Fibroblast of the conjunctiva (primary cell): ENCODE data around the gene DDA1.
A peak's percentile ranks its signal among the peaks of the same experiment; 100 is the strongest.
"Not testable (repeated sequence)": the region's sequence is repeated elsewhere in the genome, so short reads cannot be mapped to it uniquely, and the experiment has no call there.

Experiments
- DNase-seq: peaks from one replicate; pipeline ENCODE4 v3.0.0-alpha.2; 2010; ENCODE audit warnings: low read depth

The DDA1 gene

DNA sequence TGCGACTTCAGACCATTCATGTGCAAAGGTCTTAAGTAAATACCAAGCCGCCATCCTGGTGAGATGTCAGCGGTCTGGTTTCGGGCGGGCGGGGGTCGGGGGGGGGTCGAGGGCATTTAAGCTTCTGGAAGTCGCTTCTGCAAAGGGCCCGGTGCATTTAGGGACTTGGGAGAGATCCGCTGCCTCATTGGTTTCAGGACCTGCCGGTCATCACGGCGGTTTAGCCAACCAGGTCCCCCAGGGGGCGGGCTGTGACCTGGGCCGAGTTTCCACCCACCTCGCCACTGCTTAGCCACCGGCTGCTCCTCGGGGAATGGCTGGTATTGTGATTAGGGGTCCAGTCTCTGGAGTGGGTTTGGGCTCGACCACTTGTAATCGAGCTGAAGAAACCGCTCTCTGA, 19.9 kb upstream of the DDA1 start:
- peak; percentile 67 for DNase-seq

- DNase-seq: peak; percentile 83
Measured at GRCh38 chr19:17292301-17293074, 16.9 kb upstream of the DDA1 start.

DNA sequence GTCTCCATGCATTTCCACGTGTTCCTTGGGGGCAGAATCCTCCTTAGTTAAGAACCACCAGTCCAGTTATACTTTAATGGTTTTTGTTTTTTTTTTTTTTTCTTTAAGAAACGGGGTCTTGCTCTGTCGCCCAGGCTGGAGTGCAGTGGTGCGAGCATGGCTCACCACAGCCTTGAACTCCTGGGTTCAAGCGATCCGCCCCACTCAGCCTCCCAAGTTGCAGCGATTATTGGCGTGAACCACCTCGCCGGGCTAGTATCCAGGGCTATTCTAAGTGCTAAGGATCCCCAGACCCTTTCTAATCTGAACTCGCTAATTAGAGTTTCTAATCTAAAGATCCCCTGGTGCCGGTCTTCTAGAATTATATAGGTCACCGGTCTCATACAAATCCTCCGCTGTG, 15.8 kb upstream of the DDA1 start:
- DNase-seq: no peak

- no peak for DNase-seq
Measured at GRCh38 chr19:17294051-17294891, 15.1 kb upstream of the DDA1 start.

DNA sequence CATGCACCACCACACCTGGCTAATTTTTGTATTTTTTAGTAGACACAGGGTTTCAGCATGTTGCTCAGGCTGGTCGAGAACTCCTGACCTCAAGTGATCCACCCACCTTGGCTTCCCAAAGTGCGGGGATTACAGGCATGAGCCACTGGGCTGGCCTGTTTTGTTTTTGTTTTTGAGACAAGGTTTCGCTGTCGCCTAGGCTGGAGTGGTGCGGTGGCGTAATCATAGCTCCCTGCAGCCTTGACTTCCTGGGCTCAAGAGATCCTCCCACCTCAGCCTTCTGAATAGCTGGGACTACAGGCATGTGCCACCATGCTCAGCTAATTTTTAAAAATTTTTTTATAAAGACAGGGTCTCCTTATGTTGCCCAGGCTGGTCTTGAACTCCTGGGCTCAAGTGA, 13.8 kb upstream of the DDA1 start:
- DNase-seq: not testable (repeated sequence)

DNA sequence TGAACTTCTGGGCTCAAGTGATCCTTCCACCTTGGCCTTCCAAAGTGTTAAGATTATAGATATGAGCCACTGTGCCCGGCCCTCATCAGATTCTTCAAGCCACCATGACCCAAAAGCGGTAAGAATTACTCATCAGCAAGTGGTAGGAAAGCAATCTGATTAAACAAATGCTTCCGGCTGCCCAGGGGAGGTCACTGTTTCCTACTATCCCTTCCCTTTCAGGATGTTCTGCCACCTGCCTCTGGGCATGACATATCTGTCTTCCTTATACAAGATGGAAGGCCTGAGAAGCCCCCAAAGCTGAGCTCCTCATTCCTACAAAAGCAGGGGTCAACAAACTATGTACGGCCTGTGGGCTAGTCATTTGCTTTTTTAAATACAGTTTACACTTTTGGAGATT, 13.1 kb upstream of the DDA1 start:
- no peak for DNase-seq

DNA sequence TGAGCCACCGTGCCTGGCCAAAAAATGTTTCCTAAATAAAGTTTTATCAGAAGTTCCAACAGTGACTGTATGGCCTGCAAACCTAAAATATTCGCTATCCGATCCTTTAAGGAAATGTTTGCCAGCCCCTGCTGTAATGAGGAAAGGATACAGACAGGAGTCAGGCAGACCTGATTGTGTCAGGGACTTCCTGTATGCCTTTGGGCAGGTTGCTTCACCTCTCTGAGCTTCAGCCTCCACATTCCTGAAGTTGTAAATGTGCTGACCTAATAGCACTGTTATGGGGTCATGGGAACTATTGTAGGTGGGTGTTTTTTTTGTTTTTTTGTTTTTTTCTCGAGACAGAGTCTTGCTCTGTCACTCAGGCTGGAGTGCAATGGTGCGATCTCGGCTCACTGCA, 12.4 kb upstream of the DDA1 start:
- no peak for DNase-seq

DNA sequence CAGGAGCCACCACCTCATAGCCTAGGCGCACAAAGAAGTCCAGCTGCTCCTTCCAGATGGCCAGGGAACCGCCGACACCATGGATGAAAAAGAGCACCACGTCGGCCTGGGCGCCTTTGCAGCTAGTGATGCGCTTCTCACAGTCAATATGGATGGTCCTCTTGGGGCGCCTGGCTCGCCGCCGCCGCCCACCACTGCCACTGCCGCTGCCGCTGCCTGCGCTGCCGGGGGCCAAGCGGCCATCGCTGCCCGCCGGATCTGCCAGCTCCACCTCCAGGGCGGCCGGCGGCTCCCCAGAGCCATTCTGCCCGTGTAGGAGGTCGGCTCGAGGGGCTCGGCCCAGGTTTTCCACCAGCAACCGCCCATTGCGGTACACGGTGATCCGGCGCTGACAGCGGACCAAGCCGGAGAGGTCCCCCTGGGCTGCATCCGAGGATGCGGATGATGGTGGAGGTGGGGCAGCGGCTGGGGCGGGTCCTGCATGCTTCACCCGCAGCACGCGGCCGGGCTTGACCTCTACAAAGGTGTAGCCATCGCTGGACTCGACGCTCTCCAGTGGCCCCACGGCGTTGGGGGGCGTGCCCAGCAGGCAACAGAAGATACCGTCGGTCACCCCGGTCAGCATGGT, 8.3 kb upstream of the DDA1 start:
- no peak for DNase-seq

GRCh38 chr19:17302391-17303166, 6.8 kb upstream of the DDA1 start:
- no peak for DNase-seq

DNA sequence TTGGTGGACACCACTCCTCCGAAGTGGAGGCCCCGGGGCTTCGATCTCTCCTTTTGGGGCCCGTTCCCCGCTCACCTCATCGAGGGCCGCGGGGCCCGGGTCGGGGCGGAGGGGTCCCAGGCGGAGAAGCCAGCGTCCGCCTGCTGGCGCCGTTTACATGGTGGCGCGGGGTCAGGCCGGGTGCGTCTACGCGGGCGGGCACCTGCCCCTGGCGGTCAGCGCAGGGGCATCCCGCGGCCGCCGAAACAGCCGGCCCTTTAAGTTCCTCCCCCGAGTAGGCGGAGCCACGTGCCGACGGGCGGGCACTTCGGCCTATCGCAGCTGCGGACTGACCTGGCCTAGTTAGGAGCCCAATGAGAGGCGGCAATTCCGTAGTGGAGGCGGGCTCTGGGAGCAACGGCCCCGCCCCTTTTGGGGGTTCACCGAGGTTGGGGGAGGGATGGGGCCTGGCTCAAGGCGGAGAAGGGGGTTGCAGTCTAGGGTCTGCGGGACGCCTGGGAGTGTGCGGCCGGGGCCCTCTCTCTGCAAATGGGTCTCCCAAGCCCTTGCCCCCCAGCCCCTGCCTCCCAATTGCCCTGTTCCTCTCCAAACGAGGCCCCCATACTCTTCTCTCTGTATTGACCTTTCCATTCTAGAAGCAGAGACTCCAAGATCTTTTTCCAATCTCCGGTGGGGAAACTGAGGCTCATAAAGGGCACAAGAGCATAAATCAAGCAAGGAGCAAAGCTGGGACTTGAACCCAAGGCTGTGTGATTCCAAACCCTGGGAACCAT, 6.0 kb upstream of the DDA1 start, which contains the start of gene ABHD8:
TSS of gene ABHD8 (minus strand) at position 259 of the 773 bp plus-strand sequence. CDS start 1,809 bp downstream, outside the sequence.
- DNase-seq: peak; percentile 92

- no peak for DNase-seq
Measured at GRCh38 chr19:17303940-17304267, 5.5 kb upstream of the DDA1 start.

DNA sequence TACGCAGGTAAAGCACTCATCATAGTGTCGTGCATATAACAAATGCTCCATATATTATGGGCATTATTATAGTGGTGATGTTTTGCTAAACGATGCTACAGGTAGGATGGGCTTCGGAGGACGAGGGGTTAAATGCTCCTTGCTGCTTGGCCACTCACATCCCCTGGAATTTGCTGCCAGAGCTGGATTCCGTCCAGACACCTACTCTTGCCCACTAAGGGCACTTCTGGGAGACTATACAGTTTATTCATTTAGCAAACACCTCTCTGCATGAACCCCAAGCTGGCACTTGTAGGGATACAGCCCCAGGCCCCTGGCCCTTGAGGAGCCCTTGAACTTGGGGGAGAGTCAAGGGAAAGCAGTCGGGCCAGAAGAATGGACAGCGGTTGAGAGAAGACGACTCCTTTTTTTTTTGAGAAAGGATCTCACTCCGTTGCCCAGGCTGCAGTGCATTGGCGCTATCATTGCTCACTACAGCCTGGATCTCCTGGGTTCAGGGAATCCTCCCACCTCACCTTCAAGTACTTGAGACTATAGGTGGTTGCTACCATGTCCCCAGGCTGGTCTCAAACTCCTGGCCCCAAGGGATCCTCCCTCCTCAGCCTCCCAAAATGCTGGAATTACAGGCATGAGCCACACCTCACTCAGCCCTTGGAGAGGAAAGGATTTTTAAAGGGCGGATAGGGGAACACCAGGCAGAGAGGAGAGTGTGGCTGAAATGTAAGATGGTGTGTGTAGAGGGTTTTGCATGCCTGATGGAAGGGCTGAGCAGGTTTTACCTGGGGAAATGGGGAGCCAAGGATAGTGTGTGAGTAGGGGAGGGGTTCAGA, 4.8 kb upstream of the DDA1 start:
- DNase-seq: no peak

DNA sequence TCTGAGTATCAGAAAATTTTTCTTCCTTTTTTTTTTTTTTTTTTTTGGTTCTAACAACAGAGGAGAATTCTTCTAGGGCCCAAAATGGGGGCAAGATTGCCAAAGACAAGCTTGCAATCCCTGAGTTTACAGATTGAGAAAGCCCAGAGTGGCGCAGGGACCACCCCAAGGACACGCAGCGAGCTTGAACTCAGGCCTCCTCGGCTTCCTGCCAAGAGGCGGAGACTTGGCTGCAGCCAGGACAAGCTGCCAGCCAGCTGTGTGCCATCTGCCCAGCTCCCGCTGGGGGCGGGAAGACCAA, 4.2 kb upstream of the DDA1 start:
- DNase-seq: no peak

DNA sequence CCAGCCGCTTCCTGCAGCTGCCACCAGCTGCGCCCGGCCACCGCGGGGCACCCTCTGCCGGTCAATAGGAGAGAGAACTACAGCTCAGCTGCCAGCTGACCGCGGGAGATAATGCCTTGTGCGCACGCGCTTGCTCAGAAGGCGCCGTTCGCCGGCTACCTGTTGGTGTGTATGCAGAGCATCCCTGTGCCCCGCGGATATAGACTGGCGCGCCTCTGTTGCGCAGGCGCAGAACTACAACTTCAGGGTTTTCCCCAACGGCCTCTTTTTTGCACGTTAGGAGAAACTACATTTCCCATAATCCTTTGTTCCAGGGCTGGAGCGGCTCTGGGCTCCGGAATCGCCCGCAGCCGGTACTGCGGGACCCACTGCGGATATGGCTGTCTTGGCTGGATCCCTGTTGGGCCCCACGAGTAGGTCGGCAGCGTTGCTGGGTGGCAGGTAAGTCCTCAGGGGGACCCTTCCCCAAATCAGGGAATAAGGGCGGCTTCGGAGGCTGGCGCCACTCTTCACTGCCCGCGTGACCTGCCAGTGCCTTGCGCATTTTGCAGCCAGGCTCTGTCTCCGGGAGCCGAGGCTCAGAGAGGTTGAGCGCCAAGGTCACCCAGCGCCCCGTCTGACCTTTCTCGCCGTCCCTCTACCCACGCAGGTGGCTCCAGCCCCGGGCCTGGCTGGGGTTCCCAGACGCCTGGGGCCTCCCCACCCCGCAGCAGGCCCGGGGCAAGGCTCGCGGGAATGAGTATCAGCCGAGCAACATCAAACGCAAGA, 3.7 kb upstream of the DDA1 start, which contains the start of gene MRPL34:
TSS of gene MRPL34 (plus strand) at position 356 of the 768 bp plus-strand sequence. CDS start at position 377, 21 bp downstream.
- DNase-seq: peak; percentile 99

DNA sequence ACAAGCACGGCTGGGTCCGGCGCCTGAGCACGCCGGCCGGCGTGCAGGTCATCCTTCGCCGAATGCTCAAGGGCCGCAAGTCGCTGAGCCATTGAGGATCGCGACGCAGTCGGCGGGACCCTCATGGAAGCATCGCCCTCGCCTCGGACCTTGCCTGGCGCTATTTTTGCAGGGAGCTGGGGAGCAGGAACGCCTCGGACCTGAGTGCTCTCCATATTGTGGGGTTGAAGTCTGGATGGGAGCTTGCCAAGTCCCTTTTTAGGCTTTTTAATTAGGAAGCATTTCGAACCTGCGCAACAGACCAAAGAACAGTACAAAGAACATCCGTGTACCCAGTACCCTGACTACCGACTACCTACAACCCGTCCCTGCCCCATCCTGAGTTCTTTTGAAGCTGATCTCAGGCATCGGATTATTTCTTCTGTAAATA, 3.1 kb upstream of the DDA1 start:
- no peak for DNase-seq

DNA sequence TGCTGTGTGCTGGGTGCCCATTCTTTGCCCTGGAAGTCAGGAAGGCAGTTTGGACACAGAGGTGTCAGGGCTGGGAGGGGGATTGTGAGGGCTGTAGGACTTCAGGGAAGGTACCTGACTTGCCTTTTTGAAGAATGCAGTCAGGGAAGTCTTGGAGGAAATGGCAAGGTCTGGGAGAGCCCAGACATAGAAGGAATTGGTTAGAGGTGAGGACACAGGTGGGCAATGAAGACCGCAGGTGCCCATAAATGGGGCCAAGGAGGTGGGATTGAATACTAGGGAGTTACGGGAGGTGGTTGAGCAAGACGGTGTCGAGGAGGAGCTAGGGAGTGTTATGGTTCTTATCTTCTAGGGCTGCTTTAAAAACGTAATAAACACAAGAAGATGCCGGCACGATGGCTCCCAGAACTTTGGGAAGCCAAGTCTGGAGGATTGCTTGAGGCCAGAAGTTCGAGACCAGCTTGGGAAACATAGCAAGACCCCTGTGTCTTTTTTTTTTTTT, 1.4 kb upstream of the DDA1 start:
- DNase-seq: no peak

- DNase-seq: no peak
Measured at GRCh38 chr19:17309965-17310461, 650 bp downstream of the DDA1 start.

GRCh38 chr19:17311455-17312188, 2.3 kb downstream of the DDA1 start:
- DNase-seq: no peak
